Omental fat pad (tissue), 4 donors: ENCODE data around the gene EBF3. TPM values are rescaled to one million over a fixed set of nuclear protein-coding genes. Genes with fewer than 3 reads are reported as not detected.

Source experiments
- ATAC-seq: fragments of 150-250 bp; one replicate; pipeline ENCODE4 v1.9.1; 2016; ENCODE audit warnings: mild to moderate bottlenecking, moderate library complexity; ENCODE audit not compliant: low FRiP score
- DNase-seq: peaks from one replicate; pipeline ENCODE4 v3.0.0-alpha.2; 2019; ENCODE audit warnings: low spot score
- total RNA-seq, 4 donors: library from RNA; depleted of rRNA; stranded (reverse); fragments of >200 nt; gene quantifications; one replicate each; pipeline ENCODE4 v1.1.0, GENCODE V29; 2016
- TF ChIP-seq, protein P1 (sequence below), 3 donors: fragments of 450-650 bp; IDR thresholded peaks; one replicate each; pipeline ENCODE4 v1.5.1; 2016 to 2017; ENCODE audit warnings: antibody characterized with exemption in 3 of 3, mild to moderate bottlenecking in 3 of 3, moderate library complexity in 2 of 3

The EBF3 gene, protein sequence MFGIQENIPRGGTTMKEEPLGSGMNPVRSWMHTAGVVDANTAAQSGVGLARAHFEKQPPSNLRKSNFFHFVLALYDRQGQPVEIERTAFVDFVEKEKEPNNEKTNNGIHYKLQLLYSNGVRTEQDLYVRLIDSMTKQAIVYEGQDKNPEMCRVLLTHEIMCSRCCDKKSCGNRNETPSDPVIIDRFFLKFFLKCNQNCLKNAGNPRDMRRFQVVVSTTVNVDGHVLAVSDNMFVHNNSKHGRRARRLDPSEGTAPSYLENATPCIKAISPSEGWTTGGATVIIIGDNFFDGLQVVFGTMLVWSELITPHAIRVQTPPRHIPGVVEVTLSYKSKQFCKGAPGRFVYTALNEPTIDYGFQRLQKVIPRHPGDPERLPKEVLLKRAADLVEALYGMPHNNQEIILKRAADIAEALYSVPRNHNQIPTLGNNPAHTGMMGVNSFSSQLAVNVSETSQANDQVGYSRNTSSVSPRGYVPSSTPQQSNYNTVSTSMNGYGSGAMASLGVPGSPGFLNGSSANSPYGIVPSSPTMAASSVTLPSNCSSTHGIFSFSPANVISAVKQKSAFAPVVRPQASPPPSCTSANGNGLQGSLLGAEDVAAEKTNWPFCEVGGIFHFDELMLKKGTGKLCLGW
- 10 to 100 TPM in 3 of 4 donors, 1 to 10 TPM in 1; 4.0 to 50.8 (median 18.8) TPM for total RNA-seq

DNA sequence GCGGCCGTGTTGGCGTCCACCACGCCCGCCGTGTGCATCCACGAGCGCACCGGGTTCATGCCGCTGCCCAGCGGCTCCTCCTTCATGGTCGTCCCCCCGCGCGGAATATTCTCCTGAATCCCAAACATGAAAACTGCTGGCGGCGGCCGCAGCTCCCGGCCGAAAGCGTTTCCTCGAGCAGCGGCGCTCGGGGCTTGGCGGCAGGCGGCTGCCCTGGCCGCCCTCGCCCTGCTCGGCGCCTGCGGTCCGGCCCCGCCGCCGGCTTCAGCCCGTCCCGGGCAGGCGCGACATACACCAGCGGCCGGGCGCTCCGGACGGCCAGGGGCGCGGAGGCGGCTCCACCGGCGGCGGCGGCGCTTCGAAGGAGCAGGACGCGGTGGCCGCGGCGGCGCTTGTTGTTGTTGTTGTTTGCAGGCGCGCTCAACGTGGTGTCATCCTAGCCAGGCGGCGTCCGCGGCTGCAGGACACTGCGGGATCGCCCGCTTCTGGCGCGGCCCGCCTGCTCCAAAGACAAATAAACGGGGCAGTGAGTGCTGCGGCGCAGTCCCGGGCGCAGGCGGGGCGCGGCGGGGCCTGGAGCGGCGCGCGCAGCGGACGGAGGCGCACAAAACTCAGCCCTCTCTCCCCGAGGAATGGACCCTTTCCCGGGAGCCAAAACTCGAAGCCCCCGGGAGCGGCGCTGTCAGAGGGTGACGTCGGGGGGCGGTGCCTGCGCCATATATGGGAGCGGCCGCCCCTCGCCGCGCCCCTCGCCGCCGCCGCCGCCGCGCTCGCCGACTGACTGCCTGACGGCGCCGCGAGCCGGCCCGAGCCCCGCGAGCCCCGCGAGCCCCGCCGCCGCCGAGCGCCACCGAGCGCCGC, at the start of gene EBF3:
Gene EBF3 (minus strand): TSS at position 634 of the 861 bp plus-strand sequence. CDS start 506 bp downstream, at position 128.
- peak; percentile 89 for ATAC-seq
- peak; percentile 53 for DNase-seq
- TF ChIP-seq, protein P1, sequence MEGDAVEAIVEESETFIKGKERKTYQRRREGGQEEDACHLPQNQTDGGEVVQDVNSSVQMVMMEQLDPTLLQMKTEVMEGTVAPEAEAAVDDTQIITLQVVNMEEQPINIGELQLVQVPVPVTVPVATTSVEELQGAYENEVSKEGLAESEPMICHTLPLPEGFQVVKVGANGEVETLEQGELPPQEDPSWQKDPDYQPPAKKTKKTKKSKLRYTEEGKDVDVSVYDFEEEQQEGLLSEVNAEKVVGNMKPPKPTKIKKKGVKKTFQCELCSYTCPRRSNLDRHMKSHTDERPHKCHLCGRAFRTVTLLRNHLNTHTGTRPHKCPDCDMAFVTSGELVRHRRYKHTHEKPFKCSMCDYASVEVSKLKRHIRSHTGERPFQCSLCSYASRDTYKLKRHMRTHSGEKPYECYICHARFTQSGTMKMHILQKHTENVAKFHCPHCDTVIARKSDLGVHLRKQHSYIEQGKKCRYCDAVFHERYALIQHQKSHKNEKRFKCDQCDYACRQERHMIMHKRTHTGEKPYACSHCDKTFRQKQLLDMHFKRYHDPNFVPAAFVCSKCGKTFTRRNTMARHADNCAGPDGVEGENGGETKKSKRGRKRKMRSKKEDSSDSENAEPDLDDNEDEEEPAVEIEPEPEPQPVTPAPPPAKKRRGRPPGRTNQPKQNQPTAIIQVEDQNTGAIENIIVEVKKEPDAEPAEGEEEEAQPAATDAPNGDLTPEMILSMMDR (IDR thresholded peaks at IDR 0.05) = no peak

DNA sequence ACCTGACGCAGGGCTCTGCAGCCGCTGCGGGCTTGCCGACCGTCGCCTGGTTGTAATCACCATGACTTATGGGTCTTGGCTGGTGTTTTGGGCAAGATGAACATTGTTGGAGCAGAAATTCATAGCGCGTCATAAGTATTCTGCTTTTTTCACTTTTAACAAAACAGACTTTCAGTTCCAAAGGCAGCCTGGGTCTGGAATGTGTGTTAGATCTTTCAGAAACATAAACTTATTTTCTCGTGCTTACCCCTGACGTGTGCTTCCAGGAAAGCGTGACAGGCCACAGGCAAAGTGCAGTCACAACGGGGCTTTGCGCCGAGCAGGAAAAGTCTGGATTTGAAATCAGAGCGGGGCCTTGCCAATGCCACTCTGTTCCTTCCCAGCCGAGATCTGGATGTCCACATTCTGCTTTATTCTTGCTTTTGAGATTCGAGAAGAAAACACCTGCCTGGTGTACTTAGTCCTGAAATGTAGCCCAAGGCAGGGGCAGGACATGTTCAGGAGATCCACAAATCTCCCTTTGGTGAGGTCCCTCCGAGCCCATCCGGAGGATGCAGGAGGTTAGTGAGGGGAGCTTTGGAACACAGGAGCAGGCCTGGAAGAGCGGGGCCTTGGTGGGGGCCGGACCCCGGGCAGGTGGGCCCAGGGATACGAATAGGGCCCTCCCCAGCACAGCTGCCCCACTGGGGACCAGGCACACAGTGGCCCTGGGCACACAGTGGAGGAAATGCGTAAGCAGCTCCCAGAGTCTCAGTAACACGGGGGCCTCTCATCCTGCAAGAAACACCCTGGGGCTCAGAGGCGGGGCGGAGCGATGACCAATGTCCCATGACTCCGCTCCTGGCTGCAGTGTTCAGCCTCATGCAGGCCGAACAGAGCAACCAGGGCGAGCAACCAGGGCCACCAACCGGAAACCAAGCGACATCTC, 49.5 kb upstream of the EBF3 start:
- TF ChIP-seq, protein P1 (IDR thresholded peaks at IDR 0.05) = no peak
- ATAC-seq (no peak), DNase-seq (no peak)

DNA sequence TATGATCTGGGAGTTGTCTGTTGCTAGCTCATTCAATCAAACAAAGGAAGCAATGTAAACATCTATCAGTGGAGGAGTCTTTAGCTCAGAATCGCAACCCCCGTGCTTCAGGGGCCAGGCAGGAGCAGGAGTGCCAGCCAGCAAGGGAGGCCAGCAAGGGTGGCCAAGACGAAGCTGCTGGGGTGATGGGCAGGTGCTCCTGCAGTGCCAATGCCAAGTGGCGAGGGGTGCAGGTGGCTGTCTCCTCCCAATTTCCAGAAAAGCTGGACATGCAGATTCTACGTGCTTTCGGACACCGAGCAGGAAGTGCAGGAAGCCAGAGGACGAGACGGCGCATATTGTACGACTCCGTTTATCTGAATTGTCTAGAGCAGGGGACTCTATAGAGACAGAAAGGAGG, 48.1 kb upstream of the EBF3 start:
- DNase-seq = no peak
- no peak for ATAC-seq
- TF ChIP-seq, protein P1 (IDR thresholded peaks at IDR 0.05) = no peak

DNA sequence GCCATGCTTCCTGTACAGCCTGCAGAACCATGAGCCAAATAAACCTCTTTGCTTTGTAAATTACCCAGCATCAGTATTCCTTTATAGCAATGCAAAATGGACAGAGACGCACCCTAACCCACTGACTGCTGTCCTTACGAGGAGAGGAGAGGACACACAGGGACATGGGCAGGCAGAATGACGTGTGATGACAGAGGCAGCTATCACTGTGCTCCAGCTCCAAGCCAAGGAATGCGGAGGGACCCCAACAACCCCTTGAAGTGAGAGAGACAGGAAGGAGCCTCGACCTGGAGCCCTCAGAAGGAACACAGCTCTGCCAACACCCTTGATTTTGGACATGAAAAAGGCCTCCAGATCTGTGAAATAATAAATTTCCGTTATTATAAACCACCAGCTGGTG, 46.6 kb upstream of the EBF3 start:
- DNase-seq (no peak), ATAC-seq (no peak)
- TF ChIP-seq, protein P1 (IDR thresholded peaks at IDR 0.05) = no peak

DNA sequence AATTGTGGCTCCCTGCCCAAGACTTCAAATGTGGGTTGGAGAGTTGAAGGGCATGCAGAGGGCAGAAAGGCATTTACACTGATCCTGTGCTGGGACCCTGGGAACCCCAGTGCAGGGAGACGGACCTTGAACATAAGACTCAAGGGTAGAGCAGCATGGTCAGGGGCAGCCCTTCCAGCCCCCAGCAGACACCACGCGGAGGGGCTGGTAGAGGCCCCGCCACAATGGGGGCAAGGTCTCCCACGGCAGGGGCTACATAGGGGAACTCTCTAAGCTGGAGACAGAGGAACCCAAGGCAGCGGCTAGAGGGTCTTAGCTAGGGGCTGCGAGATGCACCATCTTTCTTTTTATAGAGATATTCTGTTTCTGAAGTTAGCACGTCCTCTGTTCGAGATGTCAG, 45.2 kb upstream of the EBF3 start:
- TF ChIP-seq, protein P1 (IDR thresholded peaks at IDR 0.05) = no peak
- DNase-seq (no peak), ATAC-seq (no peak)
